Measurements from ENCODE around the gene LHX2. TPM values are rescaled to one million over a fixed set of nuclear protein-coding genes. Genes with fewer than 3 reads are reported as not detected.

LHX2 gene
- total and polyA plus RNA-seq, 2 of the 13 experiments (the other 11 are each of a cell fraction or from before 2014, with no cell fraction given): not detected

DNA sequence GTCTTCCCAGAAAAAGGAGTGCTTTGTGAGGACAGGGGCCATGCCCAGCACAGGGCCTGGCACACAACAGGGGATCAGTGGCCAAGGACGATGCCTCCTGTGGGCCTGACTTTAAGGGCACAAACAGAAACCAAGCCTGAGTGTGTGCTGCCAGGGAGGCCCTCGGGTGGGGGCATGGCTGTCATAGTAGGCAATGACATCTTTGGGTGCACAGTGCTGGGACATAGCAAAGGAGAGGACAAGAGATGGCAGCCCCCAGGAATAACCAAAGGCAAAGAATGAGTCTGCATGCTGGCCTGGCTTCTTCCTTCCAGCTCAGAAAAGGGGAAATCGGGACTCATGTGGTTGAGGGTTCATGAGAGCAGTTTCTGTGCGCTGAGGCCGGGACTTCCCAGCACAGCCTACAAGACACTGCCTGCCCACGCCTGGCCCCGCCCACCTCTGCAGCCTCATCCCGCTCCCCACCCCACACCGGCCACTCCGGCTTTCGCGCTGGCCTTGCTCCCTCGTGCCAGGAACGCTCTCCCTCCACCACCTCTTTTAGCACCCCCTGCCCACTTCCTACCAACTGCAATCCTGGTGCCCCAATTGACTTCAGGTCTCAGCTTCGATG, 13.8 kb upstream of the LHX2 start:
- H3K79me2 ChIP-seq (ENCODE audit: insufficient read depth, low read length): no peaks in the 10 kb centered on the region
- H3K4me3 ChIP-seq (replicated peaks in 1 of 3; ENCODE audit: insufficient read depth in 1 of 3, low read depth in 2 of 3, low read length in 3 of 3): no peak overlapping the region; a peak in 1 of 6 replicates
- no peak overlapping the region for H2AFZ ChIP-seq (ENCODE audit: low read length)
- no peak overlapping the region for H3K9ac ChIP-seq (ENCODE audit: insufficient read depth, low read depth, low read length)
- no peaks in the 10 kb centered on the region; the same call in 1 of the 2 replicates for H4K20me1 ChIP-seq (ENCODE audit: insufficient read depth, low read length)
- 6% methylated on average over 10 of the region's 15 CpGs for WGBS (ENCODE audit: low lambda C conversion rate)
- ATAC-seq (peak; percentile 41), FAIRE-seq (no peak), DNase-seq (ENCODE audit: low spot score) (no peak)
- intact Hi-C loops (cut with micrococcal nuclease; ENCODE audit: unreplicated experiment) (no loop called here), in situ Hi-C loops (cut with HindIII; ENCODE audit: extremely low pct_ligation_motif_present, low pct_unique_long_range_greater_than_20kb) (no loop called here)
- TF ChIP-seq, protein P1, sequence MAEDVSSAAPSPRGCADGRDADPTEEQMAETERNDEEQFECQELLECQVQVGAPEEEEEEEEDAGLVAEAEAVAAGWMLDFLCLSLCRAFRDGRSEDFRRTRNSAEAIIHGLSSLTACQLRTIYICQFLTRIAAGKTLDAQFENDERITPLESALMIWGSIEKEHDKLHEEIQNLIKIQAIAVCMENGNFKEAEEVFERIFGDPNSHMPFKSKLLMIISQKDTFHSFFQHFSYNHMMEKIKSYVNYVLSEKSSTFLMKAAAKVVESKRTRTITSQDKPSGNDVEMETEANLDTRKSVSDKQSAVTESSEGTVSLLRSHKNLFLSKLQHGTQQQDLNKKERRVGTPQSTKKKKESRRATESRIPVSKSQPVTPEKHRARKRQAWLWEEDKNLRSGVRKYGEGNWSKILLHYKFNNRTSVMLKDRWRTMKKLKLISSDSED (CRISPR knock-in tag; IDR thresholded peaks at IDR 0.05): no peak
- TF ChIP-seq PCBP2 (optimal IDR thresholded peaks at IDR 0.05; ENCODE audit: low read depth, low read length, poor library complexity, severe bottlenecking) (no peak), ZNF296 (CRISPR knock-in tag; conservative IDR thresholded peaks at IDR 0.05) (no peak), ZMYM2 (CRISPR knock-in tag; IDR thresholded peaks at IDR 0.05) (no peak), ZNF839 (CRISPR knock-in tag; IDR thresholded peaks at IDR 0.05; ENCODE audit: borderline replicate concordance) (peak; percentile 32; the same call in 1 of the 2 replicates)
- TF ChIP-seq, protein P2, sequence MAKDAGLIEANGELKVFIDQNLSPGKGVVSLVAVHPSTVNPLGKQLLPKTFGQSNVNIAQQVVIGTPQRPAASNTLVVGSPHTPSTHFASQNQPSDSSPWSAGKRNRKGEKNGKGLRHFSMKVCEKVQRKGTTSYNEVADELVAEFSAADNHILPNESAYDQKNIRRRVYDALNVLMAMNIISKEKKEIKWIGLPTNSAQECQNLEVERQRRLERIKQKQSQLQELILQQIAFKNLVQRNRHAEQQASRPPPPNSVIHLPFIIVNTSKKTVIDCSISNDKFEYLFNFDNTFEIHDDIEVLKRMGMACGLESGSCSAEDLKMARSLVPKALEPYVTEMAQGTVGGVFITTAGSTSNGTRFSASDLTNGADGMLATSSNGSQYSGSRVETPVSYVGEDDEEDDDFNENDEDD (CRISPR knock-in tag; IDR thresholded peaks at IDR 0.05; ENCODE audit: borderline replicate concordance): no peak
- TF ChIP-seq, protein P3, sequence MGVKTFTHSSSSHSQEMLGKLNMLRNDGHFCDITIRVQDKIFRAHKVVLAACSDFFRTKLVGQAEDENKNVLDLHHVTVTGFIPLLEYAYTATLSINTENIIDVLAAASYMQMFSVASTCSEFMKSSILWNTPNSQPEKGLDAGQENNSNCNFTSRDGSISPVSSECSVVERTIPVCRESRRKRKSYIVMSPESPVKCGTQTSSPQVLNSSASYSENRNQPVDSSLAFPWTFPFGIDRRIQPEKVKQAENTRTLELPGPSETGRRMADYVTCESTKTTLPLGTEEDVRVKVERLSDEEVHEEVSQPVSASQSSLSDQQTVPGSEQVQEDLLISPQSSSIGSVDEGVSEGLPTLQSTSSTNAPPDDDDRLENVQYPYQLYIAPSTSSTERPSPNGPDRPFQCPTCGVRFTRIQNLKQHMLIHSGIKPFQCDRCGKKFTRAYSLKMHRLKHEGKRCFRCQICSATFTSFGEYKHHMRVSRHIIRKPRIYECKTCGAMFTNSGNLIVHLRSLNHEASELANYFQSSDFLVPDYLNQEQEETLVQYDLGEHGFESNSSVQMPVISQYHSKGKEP (CRISPR knock-in tag; IDR thresholded peaks at IDR 0.05): no peak
- H3K27ac ChIP-seq (ENCODE audit: extremely low read length, insufficient read depth, low read length): no peak overlapping the region
- POLR2A ChIA-PET: no interaction called here
- CTCF ChIA-PET (ENCODE audit: low intra/inter-chr PET ratio, low total read pairs): no interaction called here
- 0 out of 2 replicates have a peak overlapping the region, but pooled peaks have one; percentile 20 for H3K4me2 ChIP-seq (ENCODE audit: low read depth, low read length)
- peaks cover 22 to 77% of the 10 kb centered on the region in 2 experiments; a peak in 4 of 5 replicates for H3K27me3 ChIP-seq (ENCODE audit: control insufficient read depth in 1 of 2, insufficient read depth in 2 of 2, low read length in 2 of 2)
- peaks cover 20% of the 10 kb centered on the region for H3K4me1 ChIP-seq (ENCODE audit: insufficient read depth, low read length)
- H3K36me3 ChIP-seq (replicated peaks in 1 of 2; ENCODE audit: control insufficient read depth in 1 of 2, insufficient read depth in 2 of 2, low read length in 2 of 2): no peaks in the 10 kb centered on the region
- H3K9me3 ChIP-seq (ENCODE audit: low read length): no peaks in the 10 kb centered on the region
- no TSS peak for BruUV-seq (replicated peaks)

Measured in HepG2 (cell line).